Measurements from ENCODE around the gene TPSD1. TPM values are rescaled to one million over a fixed set of nuclear protein-coding genes. Genes with fewer than 3 reads are reported as not detected.

TPSD1 gene
- total and polyA plus RNA-seq, 4 experiments from 2014 or later, result not detected

Other genes starting within 250 kb of the TPSD1 start
- gene SSTR5, start 183.3 kb upstream of the TPSD1 start, total RNA-seq, result not detected
- not detected for gene SSTR5, start 183.3 kb upstream of the TPSD1 start, polyA plus RNA-seq
- not detected for gene C1QTNF8, start 159.8 kb upstream of the TPSD1 start, total RNA-seq
- gene C1QTNF8, start 159.8 kb upstream of the TPSD1 start, polyA plus RNA-seq, result not detected
- 1 to 10 TPM; 2.0 to 2.1 TPM for gene CACNA1H, start 103.0 kb upstream of the TPSD1 start, total RNA-seq
- under 1 TPM; 0.48 to 0.99 TPM for gene CACNA1H, start 103.0 kb upstream of the TPSD1 start, polyA plus RNA-seq
- not detected for gene TPSG1, start 30.8 kb upstream of the TPSD1 start, total RNA-seq
- not detected for gene TPSG1, start 30.8 kb upstream of the TPSD1 start, polyA plus RNA-seq
- not detected for gene TPSB2, start 25.9 kb upstream of the TPSD1 start, total RNA-seq
- gene TPSB2, start 25.9 kb upstream of the TPSD1 start, polyA plus RNA-seq, result not detected
- not detected for gene TPSAB1, start 15.4 kb upstream of the TPSD1 start, total RNA-seq
- gene TPSAB1, start 15.4 kb upstream of the TPSD1 start, polyA plus RNA-seq, result not detected
- gene UBE2I, start 53.6 kb downstream of the TPSD1 start, total RNA-seq, result 100 to 1,000 TPM; 170 to 177 TPM
- gene UBE2I, start 53.6 kb downstream of the TPSD1 start, polyA plus RNA-seq, result 100 to 1,000 TPM; 100 to 106 TPM
- gene BAIAP3, start 77.6 kb downstream of the TPSD1 start, total RNA-seq, result 10 to 100 TPM; 18.3 to 19.7 TPM
- gene BAIAP3, start 77.6 kb downstream of the TPSD1 start, polyA plus RNA-seq, result 1 to 10 TPM; 1.0 to 6.7 TPM
- gene TSR3, start 95.8 kb downstream of the TPSD1 start, total RNA-seq, result 10 to 100 TPM; 38.1 to 40.3 TPM
- gene TSR3, start 95.8 kb downstream of the TPSD1 start, polyA plus RNA-seq, result 100 to 1,000 TPM in 1 of 2 donors, 10 to 100 TPM in 1; 99.0 to 116 TPM
- 10 to 100 TPM; 58.7 to 61.5 TPM for gene GNPTG, start 95.9 kb downstream of the TPSD1 start, total RNA-seq
- 10 to 100 TPM; 51.8 to 53.7 TPM for gene GNPTG, start 95.9 kb downstream of the TPSD1 start, polyA plus RNA-seq
- 100 to 1,000 TPM; 110 to 122 TPM for gene UNKL, start 158.6 kb downstream of the TPSD1 start, total RNA-seq
- 1 to 10 TPM; 1.3 to 9.1 TPM for gene UNKL, start 158.6 kb downstream of the TPSD1 start, polyA plus RNA-seq
- gene UQCC4, start 164.7 kb downstream of the TPSD1 start, total RNA-seq, result 1 to 10 TPM; 7.8 to 9.2 TPM
- gene UQCC4, start 164.7 kb downstream of the TPSD1 start, polyA plus RNA-seq, result 10 to 100 TPM; 33.2 to 44.1 TPM
- under 1 TPM; 0.49 to 0.50 TPM for gene PERCC1, start 175.0 kb downstream of the TPSD1 start, total RNA-seq
- gene PERCC1, start 175.0 kb downstream of the TPSD1 start, polyA plus RNA-seq, result not detected
- 10 to 100 TPM; 12.1 to 14.7 TPM for gene CCDC154, start 188.5 kb downstream of the TPSD1 start, total RNA-seq
- under 1 TPM in 1 of 2 donors, not detected in 1; 0.13 TPM for gene CCDC154, start 188.5 kb downstream of the TPSD1 start, polyA plus RNA-seq
- gene CLCN7, start 219.0 kb downstream of the TPSD1 start, total RNA-seq, result 100 to 1,000 TPM; 105 to 111 TPM
- gene CLCN7, start 219.0 kb downstream of the TPSD1 start, polyA plus RNA-seq, result 10 to 100 TPM; 18.1 to 29.6 TPM
- gene PTX4, start 232.9 kb downstream of the TPSD1 start, total RNA-seq, result not detected
- not detected for gene PTX4, start 232.9 kb downstream of the TPSD1 start, polyA plus RNA-seq
- 10 to 100 TPM; 55.3 to 56.0 TPM for gene TELO2, start 237.3 kb downstream of the TPSD1 start, total RNA-seq
- 10 to 100 TPM; 11.3 to 14.5 TPM for gene TELO2, start 237.3 kb downstream of the TPSD1 start, polyA plus RNA-seq